GM12892 (cell line): ENCODE results near the gene SEC16B.
"Not testable (repeated sequence)": the region's sequence is repeated elsewhere in the genome, so short reads cannot be mapped to it uniquely, and the experiment has no call there.

Experiments used
- DNase-seq: peaks from one replicate; pipeline ENCODE4 v3.0.0; 2011; ENCODE audit not compliant: insufficient read length
- FAIRE-seq: peaks from 2 replicates; lab custom pipeline; 2011; peaks lifted over from hg19 to GRCh38; lab: Jason Lieb, UNC
- POLR2A ChIP-seq: IDR thresholded peaks from 2 replicates; pipeline ENCODE4 v1.6.1; 2011; ENCODE audit warnings: low read depth, low read length, control low read depth
- POLR2AphosphoS5 ChIP-seq: IDR thresholded peaks from 2 replicates; pipeline ENCODE4 v1.6.1; 2011; ENCODE audit warnings: low read depth, low read length, control low read depth
- TAF1 ChIP-seq: IDR thresholded peaks from 2 replicates; pipeline ENCODE4 v1.6.1; 2011; ENCODE audit warnings: low read depth, mild to moderate bottlenecking, control low read depth, low read length, borderline replicate concordance

The SEC16B gene

GRCh38 chr1:177998696-177999631 is 29.1 kb upstream of the SEC16B start:
- TF ChIP-seq TAF1 (no peak), POLR2AphosphoS5 (no peak), POLR2A (no peak)
- no peak for DNase-seq
- FAIRE-seq: no peak

GRCh38 chr1:177996957-177997356 is 27.1 kb upstream of the SEC16B start:
- DNase-seq (no peak), FAIRE-seq (no peak)
- no peak for TF ChIP-seq POLR2A

- DNase-seq (no peak), FAIRE-seq (no peak)
- TF ChIP-seq POLR2AphosphoS5 (no peak), TAF1 (no peak), POLR2A (no peak)
Observed at GRCh38 chr1:177995369-177995768, 25.5 kb upstream of the SEC16B start.

GRCh38 chr1:177986281-177986680 is 16.4 kb upstream of the SEC16B start:
- not testable (repeated sequence) for FAIRE-seq, DNase-seq

GRCh38 chr1:177984761-177985160 is 14.9 kb upstream of the SEC16B start:
- FAIRE-seq (no peak), DNase-seq (no peak)
- TF ChIP-seq TAF1 (no peak), POLR2A (no peak), POLR2AphosphoS5 (no peak)

GRCh38 chr1:177984136-177984525 is 14.3 kb upstream of the SEC16B start:
- TF ChIP-seq POLR2AphosphoS5 (no peak), TAF1 (no peak), POLR2A (no peak)
- no peak for DNase-seq
- no peak for FAIRE-seq

GRCh38 chr1:177983482-177984135 is 13.8 kb upstream of the SEC16B start:
- DNase-seq (no peak), FAIRE-seq (no peak)
- TF ChIP-seq TAF1 (no peak), POLR2A (no peak), POLR2AphosphoS5 (no peak)

GRCh38 chr1:177983077-177983476 is 13.2 kb upstream of the SEC16B start:
- DNase-seq (no peak), FAIRE-seq (no peak)
- TF ChIP-seq TAF1 (no peak), POLR2AphosphoS5 (no peak), POLR2A (no peak)

GRCh38 chr1:177981200-177981599 is 11.3 kb upstream of the SEC16B start:
- DNase-seq (no peak), FAIRE-seq (no peak)
- TF ChIP-seq TAF1 (no peak), POLR2A (no peak), POLR2AphosphoS5 (no peak)

GRCh38 chr1:177979272-177979671 is 9.4 kb upstream of the SEC16B start:
- no peak for FAIRE-seq
- no peak for TF ChIP-seq TAF1
- DNase-seq: no peak

GRCh38 chr1:177978530-177978929 is 8.7 kb upstream of the SEC16B start:
- no peak for TF ChIP-seq POLR2A
- no peak for TF ChIP-seq POLR2AphosphoS5
- no peak for FAIRE-seq
- no peak for DNase-seq

GRCh38 chr1:177977141-177977540 is 7.3 kb upstream of the SEC16B start:
- FAIRE-seq (no peak), DNase-seq (no peak)
- TF ChIP-seq TAF1 (no peak), POLR2A (no peak)
